ENCODE measurements around the gene KAZN.

The KAZN gene

GRCh38 chr1:14968251-14968851 is 369.9 kb downstream of the KAZN start:
- no peak for DNase-seq

GRCh38 chr1:14969006-14969405 is 370.5 kb downstream of the KAZN start:
- DNase-seq = no peak

DNA sequence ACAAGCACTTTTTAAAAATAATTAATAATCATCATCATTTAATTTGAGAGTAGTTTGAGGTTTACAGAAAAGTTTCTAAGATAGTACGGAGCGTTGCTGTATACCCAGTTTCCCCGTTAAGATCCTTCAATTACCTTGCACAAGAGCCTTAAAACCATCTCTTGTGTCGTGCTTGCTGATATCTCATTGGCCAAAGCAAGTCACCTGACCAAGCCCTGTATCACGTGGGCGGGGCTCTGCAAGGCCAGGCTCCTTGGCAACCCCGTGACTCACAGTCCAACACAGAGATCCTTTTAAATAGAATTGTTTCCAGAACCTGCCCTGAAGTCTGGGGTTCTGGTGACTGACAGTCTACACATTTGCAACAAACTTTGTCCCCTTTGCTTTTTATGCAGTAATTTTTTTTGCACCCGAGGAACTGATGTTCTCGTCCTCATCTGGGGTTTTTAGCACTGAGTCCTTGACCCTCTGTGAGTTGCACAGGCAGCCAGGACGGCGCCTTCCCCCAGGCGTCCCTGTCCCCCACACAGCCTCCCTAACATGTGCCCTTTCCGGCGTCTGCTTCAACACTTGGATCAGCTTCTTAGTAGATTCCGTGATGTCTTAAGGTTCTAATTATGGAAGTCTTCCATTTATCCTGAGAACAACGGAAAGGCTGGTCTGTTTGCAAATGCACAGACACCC is 371.8 kb downstream of the KAZN start:
- no peak for DNase-seq

DNA sequence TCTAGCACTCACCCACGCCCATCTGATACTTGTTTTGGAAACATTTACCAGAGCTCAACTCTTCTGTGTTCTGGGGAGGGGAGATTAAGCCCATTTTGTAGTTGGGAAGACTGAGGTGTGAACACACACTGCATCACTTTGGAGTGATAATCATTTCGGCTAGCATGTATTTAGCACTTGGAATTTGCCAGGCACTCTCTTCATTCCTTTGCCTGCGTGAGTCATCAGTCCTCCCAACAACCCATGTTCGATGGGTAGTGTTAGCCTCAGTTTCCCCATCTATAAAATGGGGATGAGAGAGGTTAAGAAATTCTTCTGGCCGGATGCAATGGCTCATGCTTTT is 372.3 kb downstream of the KAZN start:
- no peak for DNase-seq

DNA sequence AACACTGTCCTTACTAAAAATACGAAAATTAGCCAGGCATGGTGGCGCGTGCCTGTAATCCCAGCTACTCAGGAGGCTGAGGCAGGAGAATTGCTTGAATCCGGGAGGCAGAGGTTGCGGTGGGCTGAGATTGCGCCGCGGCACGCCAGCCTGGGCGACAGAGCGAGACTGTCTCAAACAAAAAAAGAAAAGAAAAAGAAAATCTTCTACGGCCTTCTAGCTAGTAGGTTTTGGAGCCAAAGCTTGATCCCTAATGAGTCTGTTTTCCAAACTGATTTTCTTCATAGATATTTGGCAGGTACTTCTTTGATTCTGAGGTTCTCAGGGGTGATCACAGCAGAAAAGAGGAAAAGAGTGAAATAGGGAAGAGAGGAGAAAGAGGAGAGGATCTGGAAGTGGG is 372.7 kb downstream of the KAZN start:
- no peak for DNase-seq

DNA sequence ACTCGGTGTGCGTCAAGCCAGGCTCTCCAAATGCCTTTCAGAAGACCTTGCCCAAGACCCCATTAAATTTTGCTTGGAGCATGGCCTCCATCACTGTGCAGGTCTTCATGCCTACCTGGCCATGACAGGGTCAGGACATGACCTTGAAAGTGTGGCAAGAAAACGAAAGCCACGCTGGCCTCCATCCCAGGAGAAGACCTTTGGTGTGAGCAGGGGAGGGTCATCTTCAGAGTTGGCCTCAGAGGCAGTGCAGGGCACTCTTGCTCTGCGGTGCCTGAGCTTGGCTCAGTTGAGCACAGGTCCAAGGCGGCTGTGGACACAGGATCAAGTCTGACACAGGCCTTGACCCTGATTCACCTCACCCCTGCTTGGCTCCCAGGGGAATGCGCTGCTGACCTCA is 373.6 kb downstream of the KAZN start:
- no peak for DNase-seq

GRCh38 chr1:14973773-14974172 is 375.3 kb downstream of the KAZN start:
- no peak for DNase-seq

GRCh38 chr1:14974361-14974760 is 375.9 kb downstream of the KAZN start:
- no peak for DNase-seq

- DNase-seq = no peak
Observed at GRCh38 chr1:14975119-14975518, 376.6 kb downstream of the KAZN start.

DNA sequence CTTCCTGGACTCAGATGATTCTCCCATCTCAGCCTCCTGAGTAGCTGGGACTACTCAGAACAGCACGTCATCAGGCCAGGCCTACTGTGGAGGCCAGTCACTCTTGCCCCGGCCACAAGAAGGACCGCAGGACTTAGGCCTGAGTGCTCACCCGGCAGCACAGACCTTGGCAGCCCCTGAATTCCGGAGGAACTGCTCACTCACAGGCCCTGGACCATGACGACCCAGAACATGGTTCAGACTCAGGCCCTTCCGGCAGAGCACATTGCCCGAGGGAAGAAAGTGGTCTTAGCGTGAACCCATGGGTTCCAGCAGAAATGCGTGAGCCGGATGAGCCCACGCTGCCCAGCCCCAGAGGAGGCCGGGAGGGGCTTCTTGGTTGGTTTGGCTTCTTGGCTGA is 377.8 kb downstream of the KAZN start:
- DNase-seq = no peak

GRCh38 chr1:14977338-14977931 is 378.9 kb downstream of the KAZN start:
- no peak for DNase-seq

- no peak for DNase-seq
Observed at GRCh38 chr1:14980621-14981218, 382.2 kb downstream of the KAZN start.

- DNase-seq = no peak
Observed at GRCh38 chr1:14982029-14982428, 383.5 kb downstream of the KAZN start.

- no peak for DNase-seq
Observed at GRCh38 chr1:14983277-14983676, 384.8 kb downstream of the KAZN start.

DNA sequence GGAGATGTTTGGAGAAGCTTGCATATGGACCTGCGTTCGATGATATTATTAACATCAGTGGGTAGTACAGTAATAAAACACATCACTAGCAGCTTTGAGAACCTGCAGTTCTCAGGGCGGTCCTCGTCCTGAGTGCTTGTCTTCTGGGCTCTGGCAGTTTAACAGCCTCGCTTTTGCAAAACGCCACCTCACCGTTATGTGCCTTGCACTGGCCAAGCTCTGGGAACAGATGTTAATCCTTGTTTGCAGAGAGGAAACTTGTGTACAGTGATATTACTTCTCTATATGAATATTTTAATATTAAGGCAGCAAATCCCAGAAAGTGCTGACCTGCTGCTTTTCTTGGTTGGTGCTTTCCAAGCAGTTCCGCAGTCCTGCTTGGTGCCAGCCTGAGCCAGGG is 387.7 kb downstream of the KAZN start:
- no peak for DNase-seq

DNA sequence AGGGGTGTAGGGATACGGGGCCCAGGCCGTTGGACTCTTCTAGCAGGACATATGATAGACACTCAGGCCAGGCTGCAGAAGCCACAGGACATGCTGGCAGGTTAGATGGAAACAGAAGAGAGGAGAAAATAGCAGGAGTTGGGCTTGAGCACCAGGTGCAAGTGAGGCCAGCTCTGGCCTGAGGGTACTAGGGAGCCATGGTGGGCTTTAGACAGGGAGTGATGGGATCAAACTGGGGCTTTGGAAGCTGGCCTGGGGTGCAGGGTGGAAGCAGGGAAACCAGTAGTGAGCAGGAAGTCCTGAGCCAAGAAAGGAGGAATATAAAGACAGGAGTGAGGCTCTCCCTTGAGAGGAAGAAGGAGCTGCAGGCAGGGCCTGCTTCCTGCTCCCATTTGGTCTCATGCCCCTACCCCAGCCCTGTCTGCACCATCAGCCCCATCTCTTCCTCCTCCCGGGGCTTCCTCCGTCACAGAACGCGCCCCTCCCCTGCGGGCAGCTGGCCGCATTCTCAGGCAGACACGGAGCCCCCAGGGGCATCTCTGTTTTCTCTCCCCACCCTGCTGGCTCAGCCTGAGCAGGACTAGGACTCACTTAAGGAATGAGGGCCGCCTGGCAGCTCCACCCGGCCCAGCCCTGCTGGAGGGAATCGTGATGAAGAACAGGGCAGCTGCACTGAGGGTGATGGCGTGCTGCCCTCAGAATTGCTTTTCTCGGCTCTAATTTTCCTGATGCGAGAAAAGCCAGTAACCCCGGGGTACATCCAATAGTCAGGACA is 389.5 kb downstream of the KAZN start:
- DNase-seq = no peak

- DNase-seq = no peak
Observed at GRCh38 chr1:14988636-14989035, 390.2 kb downstream of the KAZN start.

DNA sequence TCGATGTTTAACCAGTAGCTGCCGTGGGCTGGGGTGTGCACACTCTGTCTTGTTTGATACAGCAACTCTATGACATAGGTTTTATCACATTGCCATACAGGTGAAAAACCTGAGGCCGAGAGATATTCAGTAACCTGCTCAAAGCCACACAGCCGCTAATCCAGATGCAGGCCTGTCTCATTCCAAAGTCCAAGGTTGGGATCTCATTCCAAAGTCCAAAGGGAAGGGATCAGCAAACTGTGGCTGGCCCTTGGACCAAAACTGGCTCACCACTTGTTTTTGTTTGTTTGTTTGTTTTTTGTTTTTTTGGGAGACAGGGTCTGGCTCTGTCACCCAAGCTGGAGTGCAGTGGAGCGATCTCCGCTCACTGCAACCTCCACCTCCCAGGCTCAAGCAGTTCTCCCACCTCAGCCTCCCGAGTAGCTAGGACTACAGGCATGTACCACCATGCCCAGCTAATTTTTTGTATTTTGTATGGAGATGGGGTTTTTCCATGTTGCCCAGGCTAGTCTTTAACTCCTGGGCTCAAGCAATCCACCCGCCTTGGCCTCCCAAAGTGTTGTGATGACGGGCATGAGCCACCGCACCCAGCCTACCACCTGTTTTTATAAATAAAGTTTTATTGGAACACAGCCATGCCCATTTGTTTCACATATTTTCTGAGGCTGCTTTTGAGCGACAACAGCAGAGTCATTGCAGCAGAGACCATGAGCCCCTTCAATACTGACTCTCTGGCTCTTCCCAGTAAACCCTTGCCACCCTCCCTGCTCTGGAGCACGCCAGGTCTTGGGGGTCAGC is 391.6 kb downstream of the KAZN start:
- no peak for DNase-seq

DNA sequence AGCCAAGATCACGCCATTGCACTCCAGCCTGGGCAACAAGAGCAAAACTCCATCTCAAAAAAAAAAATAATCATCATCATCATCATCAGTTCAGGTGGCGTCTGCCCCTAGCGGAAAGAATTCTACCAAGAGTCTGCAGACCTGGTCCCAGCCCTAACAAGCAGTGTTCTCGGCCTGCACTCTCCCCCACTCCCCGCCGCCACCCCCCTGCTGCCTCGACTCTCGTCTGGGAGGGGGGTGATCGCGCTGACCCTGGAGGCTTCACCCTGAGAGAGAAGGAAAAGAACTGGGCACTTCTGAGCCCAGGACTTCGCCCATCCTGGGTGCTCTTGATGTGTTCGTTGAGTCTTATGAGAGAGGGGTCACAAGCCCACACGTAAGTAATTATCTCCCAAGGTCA is 394.9 kb downstream of the KAZN start:
- DNase-seq = no peak

- DNase-seq = no peak
Observed at GRCh38 chr1:14994148-14994547, 395.7 kb downstream of the KAZN start.

- no peak for DNase-seq
Observed at GRCh38 chr1:14994841-14995437, 396.5 kb downstream of the KAZN start.

All from NCI-H526 treated with DMSO at 0.1 percent for 48 hours (cell line).